Left lobe of liver (tissue), 2 donors: ENCODE data around the gene DPP6. TPM values are rescaled to one million over a fixed set of nuclear protein-coding genes. Genes with fewer than 3 reads are reported as not detected.
A peak's percentile ranks its signal among the peaks of the same experiment; 100 is the strongest.

Experiments used
- ATAC-seq: fragments of 200-7000 bp; cut with Tn5 transposase; one replicate; pipeline ENCODE4 v1.9.1; 2020; ENCODE audit warnings: mild to moderate bottlenecking, moderate library complexity
- DNase-seq: peaks from one replicate; pipeline ENCODE4 v3.0.0-alpha.2; 2020; ENCODE audit warnings: low spot score
- total RNA-seq: library from RNA; stranded (reverse); gene quantifications from one replicate; pipeline ENCODE4 v1.2.1, GENCODE V29; 2021
- donor health status: DM: no; HTN: no; CAD: no; lungs with moderate emphysema.
- donor health status: DM: no; HTN: yes; CAD: no.

Gene DPP6
- total RNA-seq, 1 donor from 2014 or later, result not detected

DNA sequence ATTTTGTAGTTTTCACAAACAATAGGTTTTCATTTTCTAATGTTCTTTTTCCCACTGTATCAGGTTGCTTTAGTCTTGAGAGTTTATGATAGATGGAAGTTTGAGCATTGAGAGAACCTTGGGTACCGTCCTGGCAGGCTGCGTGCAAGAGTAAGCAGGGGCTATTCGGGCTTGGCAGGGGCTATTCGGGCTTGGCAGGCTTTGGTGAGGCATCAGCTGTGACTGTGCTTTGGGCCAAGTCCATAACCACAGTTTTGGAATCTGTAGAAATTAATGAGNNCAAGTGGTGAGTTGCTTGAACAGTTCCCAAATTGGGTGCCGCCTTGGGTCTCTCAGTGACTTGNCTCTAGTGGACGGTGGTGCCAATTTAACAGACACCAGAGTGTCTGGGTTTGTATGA lies 526.1 kb downstream of the DPP6 start:
- ATAC-seq, result no peak
- DNase-seq, result no peak

DNA sequence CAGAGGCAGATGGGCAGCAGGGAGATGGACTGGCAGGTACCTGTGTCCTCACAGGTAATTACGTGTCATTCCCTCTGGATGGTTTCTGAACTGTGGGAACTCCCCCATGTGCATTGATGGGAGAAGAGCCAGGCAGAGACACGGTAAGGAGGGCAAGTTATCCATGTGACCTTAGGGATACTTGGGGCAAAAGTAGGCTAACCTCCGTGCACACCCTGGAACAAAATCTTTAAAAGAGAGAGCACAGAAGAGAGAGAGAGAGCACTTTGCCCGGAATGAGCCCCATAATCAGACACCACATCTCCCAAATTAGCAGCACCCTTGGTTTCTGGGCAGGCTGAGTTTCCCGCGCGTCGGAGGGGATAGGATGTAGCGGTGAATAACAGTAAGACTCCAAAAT lies 527.5 kb downstream of the DPP6 start:
- ATAC-seq, result no peak
- no peak for DNase-seq

DNA sequence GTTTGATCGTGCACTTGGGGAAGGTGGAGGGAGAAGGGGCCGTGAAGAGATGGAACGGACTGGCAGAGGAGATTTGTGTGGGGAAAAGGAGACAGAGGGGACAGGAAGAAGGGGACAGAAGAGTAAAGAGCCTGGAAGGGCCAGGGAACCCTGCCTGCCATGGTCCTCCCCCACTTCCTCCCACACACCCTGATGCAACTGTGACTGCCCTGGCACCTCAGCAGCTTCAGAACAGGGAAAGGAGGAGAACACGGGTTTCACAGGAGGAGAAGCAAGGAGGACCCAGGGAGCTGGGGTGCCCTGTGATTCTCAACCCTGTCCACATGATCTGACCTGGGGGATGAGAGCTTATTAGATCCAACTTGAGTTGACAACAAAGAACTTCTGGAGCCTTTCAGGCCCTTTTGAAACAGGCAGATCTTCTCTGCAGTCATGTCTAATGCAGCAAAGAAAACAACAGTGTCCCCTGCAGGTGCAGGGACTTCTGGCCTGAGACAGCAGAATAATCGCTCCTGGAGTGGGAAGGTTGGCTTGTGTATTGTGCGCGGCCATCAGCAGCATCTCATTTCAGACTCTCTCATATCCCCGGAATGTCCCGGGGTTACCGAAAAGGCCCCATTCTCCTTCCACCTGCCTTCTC lies 529.2 kb downstream of the DPP6 start:
- ATAC-seq (no peak), DNase-seq (no peak)

DNA sequence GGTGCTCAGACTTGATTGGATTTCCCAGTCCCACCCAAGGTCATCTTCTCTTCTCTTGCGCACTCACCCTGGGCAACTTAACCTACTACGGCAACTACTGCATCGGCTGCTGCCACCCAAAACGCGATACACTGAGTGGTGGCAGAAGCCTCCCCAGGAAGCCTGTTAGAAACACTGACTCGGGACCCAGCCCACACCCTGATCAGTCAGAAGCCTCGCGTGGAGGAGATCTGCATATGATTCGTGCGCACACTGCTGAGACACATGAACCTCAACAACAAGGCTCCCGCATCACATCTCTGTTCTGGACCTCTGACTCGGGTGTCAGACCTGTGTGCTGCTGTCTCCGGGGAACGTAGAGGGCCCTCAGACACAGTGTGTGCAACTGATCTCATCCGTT lies 531.3 kb downstream of the DPP6 start:
- DNase-seq (no peak), ATAC-seq (no peak)

DNA sequence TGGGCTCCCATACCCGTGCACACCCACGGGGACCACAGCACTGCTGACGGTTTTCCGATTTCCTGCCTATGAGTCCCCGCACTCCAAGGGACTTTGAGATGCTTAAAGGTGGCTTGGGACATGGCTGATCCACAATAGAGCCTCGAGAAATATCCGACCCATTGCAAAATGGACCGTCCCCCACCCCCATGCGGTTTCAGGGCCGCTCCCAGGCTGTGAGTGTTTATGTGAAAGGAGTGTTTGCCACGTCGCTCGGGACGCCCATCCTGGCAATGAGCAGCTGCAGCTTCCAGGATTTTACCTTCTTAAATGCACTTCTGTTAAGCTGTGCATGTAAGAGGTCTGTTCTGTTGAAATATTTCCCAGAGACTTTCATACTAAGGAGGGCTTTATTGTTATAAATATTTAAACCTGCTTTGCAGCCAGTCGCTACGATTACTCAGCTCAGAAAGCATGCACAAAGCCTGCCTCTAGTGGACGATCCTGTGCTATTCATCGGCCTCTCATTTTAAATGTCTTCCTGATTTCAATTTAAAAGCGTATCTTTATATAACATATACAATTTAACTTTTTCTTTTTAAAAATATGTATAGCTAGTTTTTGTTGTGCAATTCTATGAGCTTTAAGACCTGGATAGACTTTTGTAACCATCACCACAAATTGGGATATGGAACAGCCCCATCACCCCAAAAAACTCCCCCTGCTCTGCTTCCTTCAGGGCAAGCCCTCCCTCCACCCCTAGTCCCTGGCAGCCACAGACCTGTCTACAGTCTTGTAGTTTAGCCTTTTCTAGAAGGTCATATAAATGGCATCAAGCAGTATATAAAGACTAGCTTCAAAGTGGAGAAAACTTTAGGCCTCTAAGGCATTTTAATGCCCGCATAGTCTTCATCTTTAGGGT lies 532.4 kb downstream of the DPP6 start:
- ATAC-seq (no peak), DNase-seq (no peak)

DNA sequence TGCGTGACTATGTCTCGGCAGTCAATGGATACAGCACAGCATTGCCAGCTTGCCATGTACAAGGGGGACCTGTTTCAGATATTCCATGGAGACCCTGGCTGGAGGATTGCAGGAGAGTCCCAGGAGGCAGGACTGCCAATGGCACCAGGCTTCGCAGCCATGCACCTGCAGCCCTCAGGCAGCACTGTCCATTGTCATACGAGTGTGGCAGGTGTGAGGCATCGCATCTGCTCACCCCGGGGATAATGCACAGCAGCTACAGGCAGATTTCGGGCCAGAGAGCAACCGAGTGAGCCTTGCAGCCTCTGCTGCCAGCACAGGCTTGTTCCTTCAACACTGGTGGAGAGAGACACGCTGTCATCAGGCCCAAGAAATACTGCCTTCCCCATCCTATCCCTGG lies 535.6 kb downstream of the DPP6 start:
- ATAC-seq, result no peak
- DNase-seq, result no peak

DNA sequence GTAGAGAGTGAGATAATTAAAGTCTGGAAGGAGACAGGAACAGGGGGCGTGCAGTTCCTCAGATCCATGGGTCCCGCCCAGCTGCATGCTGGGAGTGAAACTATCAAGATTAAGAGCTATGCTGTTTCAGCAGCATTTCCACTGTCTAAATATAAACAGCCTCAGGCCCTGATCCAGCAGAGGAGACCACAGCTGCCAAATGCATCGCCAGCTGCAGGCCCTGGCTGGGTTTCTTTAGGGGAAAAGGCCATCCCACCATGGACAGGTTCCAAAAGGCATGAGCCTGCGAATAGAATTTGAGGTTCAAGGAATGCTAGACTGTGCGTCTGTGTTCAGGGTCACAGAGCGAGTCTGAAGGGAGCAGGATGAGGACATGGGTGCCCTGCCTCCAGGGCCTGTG lies 539.3 kb downstream of the DPP6 start:
- DNase-seq (no peak), ATAC-seq (peak; percentile 29)

DNA sequence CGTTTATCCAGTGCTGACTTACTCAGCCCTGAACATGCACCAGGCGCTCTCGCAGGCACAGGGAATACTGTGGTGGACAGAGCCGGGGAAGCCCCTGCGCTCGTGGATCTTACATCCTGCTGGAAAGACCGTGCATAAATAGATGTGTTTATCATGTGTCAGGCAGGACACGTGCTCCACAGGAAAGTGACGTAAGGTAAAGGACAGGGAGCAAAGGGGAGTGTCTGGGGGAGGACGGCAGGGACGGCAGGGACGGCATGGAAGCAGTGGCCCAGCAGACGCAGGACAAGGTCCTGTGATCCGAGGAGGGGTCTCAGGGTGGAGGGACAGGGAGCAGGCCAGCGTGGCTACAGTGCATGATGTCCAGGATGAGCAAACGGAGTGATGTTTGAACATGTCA lies 540.2 kb downstream of the DPP6 start:
- DNase-seq, result no peak
- no peak for ATAC-seq

DNA sequence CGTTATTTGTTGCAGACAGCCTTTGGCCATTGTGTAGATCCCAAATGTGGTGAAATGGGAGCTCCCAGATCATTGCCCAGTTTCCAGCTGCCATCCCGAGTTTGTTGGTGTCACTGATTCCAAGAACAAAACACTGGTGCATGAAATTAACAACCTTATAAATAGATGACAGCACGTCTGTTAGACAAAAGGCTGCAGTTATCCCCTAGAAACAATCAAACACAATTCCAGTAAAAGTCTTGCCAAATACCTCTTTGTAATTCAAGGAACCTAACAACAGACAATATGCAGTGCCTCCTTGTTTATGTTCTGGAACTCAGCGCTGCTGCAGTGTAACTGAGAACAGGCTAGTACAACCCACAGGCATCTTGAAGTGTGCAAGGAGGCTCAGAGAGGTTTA lies 546.2 kb downstream of the DPP6 start:
- ATAC-seq (no peak), DNase-seq (no peak)

DNA sequence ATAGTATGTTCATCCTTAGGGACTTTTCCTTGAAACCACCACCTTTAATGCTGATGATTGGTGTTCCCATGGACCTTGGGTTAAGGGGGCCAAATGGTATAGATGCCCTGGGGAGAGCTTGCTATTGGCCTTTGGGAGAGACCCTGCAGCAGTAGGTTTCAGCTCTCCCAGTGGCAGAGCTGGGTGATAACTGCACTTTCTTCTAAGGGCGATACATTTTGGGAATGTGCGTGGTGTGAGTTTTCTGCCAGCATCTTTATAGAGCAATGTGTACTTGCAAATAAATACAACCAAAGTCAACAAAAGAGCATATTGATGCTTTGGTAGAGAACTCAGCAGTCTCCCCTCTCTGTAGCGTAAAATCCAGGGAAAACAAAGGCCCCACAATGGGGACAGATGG lies 546.7 kb downstream of the DPP6 start:
- ATAC-seq, result no peak
- no peak for DNase-seq

DNA sequence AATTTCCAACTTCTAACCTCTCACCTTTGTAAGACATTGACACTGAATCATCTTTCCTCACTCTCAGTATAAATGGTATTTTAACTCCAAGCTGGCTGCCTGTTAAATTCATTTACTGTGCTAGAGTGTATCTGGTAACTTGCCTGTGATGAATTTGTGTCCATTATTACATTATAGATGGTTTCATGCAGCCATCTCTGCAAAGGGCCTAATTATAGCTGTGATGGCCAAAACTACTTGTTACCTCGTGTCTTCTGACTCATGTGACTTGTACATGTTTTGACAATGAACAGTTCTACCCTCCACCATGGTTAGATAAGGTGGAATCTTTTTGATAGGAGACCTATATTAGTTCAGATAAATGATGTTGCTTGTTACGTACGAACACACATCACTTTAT lies 558.7 kb downstream of the DPP6 start:
- DNase-seq (no peak), ATAC-seq (no peak)

DNA sequence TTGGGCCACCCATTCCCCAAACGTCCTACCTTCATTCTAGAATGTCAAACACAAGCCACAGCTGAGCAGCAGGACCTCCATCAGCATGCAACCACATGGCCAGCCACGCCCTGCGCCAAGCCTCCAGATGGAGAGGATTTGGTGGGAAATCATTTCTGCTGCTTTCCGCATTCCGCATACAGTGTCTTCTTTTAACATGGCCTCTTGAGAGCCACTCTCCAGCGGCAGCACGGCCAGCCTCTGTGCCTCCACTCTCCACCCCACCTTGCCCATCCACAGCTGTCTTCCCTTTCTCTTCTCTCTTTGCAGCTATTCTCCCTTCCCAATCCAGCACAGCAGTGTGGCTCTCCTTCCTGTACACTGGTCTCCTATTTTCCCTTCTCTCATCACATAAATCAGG lies 561.6 kb downstream of the DPP6 start:
- DNase-seq, result no peak
- no peak for ATAC-seq

DNA sequence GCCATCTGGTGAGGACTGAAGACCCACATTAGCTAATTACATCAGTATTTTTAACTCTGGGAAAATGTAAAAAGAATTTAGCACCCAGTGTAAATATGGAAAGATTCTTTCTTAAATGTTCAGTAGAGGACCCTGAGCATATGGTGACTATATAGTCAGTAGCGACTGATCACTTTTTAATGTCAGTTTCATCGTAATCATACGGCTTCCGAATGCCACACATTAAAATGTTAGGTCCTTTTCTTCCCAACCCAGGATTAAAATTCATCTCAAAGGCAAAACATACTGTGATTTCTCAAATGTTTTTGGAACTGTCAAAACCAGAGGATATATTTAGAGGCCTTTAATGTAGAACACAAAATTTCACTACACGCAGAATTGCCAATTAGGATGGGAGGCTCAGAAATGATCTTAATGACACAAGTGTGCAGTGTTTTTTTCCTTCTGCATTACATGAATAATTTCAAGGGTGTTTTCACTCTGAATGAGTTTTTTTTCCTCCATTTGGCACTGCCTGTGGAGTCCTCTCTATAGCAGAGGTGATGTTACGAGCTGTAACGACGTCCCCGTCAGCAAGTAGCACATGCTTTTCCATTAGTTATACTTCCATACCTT lies 568.0 kb downstream of the DPP6 start:
- DNase-seq, result no peak
- ATAC-seq, result no peak

DNA sequence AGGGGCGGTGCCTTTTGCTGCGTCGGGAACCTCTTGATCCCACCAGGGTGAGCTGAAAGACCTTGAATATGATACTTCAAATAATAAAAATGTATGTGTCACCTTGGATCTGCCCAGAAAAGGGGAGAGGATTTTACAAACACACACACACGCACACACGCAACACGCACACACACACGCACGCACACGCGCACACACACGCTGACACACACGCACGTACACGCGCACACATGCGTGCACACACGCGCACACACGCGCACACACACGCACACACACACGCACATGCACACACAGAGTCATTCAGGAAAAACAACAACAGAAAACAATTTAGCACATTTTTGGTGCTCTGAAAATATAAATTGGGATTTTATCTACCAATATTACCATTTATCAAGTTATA lies 571.2 kb downstream of the DPP6 start:
- DNase-seq (no peak), ATAC-seq (no peak)

DNA sequence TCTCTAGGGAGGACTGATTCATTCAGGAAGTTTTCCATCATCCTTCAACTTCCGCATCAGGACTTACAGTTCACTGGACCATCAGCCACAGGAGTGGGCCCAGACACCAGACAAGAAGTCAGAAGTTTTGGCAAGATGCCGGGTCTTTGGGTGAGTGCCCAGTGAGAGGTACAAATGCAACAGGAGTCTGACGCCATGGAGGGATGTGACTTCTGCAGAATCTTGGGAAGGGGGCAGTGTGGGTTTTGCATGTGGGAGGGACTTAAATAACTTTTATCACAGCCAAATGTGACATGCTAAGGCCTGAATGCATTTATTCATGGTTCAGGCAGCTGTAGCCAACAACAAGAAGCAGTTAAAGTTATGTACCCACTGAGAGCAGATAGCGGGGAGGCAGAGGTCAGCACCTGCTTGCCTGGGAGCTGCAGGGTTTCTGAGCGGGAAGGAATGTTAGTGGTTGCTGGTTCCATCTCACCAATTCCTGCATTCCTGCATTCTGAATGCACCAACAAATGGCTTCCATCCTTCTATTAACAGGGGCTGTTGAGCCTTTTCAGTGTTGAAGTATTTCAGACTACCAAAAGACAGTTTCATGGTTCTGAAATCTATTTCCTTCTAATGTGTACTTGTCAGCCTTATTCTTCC lies 575.6 kb downstream of the DPP6 start:
- no peak for ATAC-seq
- DNase-seq, result no peak

DNA sequence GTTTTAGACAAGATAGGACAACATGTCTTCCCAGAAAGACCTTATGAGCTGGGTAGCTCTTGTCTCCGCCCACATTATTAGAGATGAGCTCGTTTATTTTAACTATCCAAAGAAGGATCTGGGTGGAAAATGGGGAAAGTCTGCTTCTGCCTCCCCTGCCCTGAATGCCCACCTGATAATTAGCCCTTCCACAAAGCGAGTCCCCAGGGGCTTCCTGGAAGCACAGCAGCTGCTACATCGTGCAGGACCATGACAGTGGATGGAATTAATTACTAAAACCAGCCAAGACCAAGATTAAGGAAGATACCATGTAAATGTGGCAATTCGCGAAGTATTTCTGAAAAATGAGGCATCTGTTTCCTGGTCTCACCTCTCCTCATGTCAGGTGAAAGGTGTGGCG lies 576.4 kb downstream of the DPP6 start:
- ATAC-seq (no peak), DNase-seq (no peak)

DNA sequence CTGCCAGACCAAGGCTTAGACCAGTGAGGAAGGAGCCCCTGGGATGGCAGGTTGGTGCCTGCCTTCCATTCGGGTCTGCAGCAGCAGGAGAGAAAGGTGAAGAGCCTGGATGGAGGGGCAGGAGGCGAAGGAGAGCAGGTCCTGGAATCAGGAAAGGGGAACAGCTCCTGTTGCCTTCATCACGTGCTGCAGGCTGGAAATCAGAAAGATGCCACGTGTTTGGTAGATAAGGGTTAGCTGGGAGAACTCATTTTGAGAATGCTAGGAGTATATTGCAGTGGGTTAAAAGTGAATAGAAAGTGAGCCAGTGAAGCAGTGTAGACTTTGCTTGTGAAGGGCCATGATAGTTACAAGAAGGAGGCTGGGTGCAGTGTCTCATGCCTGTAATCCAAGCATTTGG lies 579.0 kb downstream of the DPP6 start:
- DNase-seq, result no peak
- no peak for ATAC-seq

DNA sequence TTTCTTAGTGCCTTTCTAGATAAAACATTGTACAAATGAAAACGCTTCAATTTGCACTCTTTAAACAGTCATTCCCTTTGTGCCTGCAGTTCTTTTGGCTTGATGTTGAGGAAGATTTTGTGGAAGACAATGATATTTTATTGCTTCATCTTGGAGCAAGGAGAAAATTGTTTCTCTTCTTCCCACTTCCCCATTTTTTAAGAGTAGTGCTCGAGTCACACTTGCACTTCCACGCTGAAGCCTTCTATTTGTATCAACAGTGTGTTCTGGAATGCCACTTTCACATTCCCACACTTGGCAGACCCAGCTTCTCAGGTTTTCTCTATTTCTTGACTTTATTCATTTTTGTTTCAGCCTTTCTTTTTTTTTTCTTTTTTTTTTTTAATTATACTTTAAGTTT lies 581.4 kb downstream of the DPP6 start:
- DNase-seq, result no peak
- ATAC-seq, result no peak

DNA sequence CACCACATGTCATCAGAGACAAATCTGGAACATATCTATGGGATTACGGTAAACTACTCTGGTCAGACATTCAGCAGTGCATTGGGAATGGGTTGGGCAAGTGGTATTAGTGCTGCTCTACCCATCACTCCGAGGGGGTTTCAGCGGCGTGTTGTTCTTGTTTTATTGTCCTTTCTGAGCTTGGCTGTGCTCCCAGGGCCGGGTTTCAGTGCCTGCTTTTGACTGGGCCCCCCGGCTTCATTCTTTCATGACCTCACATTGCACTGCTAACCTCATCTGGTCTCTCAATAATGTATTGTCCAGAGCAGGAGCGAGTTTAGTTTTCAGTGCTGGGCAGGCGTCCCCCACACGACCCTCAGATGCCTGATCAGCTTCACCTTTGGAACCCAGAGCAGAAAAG lies 586.1 kb downstream of the DPP6 start:
- DNase-seq (no peak), ATAC-seq (no peak)

DNA sequence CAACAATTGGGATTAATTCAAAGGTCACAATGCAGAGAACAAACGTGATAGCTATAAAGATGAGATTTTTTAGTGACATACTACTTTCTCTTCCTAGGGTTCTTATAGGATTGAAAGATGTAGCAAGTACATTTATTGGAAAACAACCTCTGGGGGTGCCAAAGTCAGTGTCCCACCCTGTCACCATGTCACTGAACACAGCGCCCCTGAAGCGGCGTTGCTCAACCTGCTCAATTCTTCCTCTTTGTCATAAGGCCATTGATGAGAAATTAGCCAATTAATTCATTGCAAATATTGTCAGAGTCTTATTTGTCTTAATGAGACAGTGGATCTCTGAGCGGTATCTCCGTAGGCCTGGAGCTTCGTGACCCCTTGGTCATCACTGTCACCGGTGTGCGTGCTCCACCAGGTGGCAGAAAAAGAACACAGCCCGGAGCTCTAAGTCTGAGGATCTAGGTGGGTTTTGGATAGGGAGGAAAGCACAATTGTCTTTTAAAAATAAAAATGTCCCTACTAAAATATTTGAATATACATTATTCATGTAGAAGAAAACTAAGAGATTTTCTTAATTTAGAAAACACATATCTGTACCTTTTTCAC lies 588.2 kb downstream of the DPP6 start:
- ATAC-seq, result no peak
- DNase-seq, result no peak

DNA sequence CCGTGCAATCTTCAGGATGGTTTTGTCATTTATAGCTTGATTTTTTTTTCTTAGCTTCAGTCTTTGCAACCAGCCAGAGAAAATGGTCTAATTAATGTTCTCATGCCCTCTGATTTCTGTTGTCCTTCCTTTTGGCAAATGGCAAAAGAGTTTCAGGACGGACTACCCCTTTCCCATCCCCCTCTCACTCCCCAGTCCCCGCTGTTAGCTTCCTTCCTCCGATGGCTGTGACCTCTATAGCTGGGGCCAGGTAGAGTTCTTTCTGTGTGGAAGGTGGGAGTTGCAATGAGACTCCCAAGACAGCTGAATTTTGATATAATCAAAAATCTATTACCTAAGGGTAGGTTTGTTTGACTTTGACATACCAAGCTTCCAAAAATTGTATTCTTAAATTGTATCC lies 588.7 kb downstream of the DPP6 start:
- ATAC-seq (no peak), DNase-seq (no peak)
